Activated CD4-positive, alpha-beta T cell treated with anti-CD3 and anti-CD28 coated beads for 1 hour (primary cell): ENCODE data around the gene ANKRD23.
A peak's percentile ranks its signal among the peaks of the same experiment; 100 is the strongest.
"Not testable (repeated sequence)": the region's sequence is repeated elsewhere in the genome, so short reads cannot be mapped to it uniquely, and the experiment has no call there.

ENCODE experiments used
- DNase-seq: peaks from one replicate; pipeline ENCODE4 v3.0.0-alpha.2; 2020

Gene ANKRD23

DNA sequence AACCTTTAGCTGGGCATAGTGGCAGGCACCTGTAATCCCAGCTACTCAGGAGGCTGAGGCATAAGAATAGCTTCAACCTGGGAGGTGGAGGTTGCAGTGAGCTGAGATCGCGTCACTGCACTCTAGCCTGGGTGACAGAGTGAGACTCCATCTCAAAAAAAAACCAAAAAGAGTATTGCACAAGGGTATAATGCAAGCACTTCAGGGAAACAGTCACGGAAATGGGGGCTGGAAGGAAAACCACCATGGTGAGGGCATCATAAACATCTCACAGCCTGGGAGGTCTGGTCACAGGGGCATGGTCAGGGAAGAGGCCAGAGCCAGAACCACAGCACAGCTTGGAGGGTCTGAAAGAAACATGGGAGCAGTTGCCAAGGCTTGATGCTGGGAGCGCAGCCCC lies 19.2 kb upstream of the ANKRD23 start:
- not testable (repeated sequence) for DNase-seq

DNA sequence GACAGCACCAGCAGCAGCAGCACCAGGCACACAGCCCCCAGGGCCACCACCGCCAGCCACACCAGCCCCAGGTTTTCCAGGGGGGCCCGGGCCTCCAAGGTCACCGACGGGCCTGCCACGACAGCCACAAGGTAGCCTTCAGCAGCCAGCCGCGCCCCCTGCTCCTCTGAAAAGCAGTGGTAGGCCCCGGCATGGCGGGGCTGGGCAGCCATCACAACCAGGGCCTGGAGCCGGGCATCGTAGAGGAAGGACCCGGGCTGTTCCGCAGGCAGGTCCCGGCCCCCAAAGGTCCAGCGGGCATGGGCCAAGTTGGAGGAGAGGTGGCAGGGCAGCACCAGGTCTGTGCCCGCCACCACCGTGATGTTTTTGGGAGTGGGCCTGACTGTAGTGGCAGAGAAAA lies 17.3 kb upstream of the ANKRD23 start:
- DNase-seq = no peak

DNA sequence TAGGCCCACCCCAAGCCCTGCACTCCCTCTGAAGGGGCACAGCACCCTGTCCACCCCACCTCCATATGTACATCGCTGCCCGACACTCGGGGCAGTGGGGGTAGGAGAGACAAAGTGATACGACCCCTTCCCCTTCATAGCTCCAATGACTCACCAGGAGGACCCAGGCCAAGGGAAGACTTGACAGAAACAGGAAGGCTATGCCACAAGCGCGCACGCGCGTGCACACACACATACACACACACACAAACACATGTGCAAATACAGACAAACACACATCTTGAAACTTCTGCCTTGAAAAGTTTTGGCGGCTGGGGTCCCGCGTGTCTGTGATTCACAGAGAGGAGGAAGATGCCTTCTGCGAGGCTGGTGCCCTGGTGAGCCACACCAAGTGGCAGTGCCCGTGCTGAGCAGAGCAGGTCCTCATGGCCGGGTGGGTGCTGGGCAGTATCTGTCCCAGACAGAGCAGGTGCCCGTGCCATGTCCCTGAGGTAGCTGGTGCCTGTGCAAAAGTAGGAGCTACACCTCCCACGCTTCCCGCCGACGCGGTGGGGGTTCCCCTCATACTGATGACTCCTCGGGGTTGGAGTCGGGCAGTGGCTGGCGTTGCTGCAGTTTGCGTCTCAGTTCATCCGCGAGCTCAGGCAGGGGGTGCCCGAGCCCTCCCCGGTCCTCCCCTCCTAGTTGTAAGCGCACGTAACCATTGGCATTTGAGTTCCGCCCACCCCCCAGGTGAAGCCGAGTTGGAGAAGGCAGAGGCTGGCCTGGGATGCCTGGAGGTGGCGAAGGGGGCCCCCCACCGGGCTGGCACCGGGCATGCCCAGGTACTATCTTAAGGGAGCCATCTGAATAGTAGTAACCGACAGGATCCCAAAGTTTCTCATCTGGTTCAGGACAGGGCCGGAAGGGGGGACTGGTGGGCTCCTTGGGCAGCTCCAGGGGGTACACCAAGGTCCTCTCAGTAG lies 16.5 kb upstream of the ANKRD23 start:
- no peak for DNase-seq

DNA sequence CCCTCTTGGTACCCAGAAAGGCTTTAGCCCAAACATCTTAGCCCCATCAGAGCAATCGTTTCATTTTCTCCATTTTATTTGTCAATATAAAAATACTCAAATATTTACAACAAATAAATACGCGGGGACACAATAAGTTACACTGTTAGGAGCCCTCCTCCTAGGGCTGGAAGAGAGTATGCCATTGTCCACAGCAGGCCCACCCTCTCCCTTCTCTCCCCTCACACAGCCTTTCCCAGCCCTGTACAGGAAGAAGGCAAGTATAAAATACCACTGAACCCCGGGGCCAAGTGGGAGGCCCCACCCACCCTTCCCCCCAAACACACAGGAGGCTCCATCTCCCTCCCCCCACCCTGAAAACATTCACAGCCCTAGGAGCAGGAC lies 15.9 kb upstream of the ANKRD23 start:
- no peak for DNase-seq

DNA sequence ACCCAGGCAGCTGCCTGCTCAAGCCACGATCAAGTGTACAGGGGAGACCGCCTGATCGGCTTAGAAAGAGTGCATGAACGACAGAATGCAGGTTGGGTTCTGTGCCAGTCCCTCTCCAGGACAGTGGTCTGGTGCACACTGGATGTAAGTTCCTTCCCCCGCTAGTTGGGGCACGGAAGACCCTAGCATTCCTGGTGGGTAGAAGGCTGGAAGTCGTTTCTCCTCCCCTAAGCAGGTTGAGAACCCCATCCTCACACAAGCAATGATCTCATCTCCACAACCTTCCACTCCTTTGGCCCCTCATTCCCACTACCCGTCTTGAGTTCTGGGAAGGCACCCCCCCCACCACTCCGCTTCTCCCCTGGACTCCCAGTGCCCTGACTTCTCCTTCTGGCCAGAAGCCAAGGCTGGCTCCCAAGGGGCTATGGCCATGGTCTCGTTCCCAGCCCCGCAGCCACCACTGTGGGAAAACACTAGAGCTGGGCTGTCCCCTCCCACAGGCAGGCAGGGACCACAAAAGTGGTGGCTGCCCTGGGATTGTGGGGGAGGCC lies 15.4 kb upstream of the ANKRD23 start:
- no peak for DNase-seq

DNA sequence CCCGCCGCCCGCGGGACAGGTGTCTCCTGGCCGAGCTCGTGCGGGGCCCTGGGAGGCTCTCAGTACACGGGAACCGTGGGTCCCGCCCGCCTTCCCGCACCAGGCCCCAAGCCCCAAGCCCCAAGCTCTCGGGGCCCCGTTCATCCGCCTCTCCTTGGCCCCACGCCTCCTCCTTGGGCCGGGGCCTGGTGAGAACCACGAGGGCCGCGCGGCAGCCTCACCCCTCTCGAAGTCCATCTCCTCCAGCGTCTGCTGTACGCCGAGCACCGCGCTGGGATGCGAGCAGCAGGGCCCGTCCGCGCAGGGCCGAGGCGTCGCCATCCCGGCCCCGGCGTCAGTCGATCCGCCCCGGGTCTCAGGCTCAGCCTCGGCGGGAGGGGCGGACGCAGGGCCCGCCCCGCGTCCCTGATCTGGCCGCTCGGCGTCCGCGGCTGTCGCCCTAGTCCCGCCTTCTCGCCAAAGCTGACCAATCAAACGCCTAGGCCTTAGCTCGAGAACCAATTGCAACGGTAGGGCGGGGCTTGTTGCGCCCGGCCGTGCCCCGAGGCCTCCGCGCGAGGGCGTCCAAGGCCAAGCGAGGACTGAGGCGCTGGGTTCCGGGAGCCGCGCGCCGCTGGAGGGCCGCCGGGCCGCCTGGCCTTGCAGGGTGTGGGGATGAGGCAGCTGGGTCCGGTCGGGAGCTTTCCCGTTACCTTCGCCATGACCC lies 14.0 kb upstream of the ANKRD23 start, which contains the start of gene ANKRD39:
Gene ANKRD39 (minus strand): TSS at position 350 of the 706 bp plus-strand sequence. CDS start 29 bp downstream, at position 321.
- DNase-seq = peak; percentile 96

DNA sequence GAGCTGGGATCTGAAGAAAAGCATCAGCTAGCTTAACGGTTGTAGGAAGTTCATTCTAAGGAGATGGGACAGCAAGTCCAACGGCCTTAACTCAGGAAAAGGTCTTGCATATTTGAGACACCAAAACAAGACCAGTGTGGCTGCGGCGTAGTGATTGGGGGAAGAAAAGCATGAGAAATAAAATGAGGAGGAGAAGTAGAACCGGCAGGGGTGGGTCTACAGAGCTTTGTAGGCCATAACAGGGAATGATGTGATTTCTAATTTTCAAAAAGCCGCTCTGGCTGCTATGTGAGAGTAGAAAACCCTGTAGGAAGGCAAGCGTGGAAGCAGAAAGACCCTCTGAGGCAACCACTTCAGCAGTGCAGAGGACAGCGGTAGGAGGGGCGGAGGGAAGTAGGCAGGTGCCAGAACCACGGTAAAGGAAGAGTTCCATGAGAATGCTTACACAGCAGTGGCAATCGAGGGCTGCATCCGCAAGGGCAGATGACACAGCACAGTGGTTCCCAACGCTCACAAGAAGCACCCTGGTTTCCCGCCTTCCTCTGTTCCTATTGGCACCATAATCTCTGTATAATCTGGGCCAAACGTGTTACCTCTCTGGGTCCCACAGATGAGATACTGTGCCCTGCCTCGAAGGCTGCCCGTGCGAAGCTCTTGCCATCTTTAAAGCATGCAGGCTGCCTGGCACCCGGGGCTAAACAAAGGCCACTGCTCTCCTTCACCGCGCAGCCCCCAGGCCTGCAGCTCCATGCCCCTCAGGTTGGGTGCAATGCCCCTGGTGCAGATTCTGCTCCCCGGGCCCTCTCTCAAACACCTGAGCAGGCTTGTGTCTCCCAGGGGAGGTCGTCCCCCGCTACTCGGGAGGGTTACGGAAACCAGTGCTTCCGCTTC lies 13.2 kb upstream of the ANKRD23 start:
- no peak for DNase-seq

DNA sequence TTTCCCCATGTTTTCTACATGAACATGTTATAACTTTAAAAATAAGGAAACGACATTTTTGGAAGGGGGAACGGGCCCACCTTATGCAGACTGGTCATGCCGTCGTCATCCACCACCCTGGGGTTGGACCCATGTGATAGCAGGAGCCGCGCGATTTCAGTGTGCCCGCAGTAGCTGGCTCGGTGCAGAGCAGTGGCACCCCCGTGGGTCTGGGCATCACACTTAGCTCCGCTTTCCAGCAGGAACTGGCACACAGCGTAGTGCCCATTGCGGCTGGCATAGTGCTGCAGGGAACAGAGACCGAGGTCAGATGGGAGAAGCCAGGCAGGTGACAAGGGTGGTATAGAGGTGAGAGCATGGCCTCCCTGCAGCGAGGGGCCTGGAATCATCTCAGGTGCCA lies 9.5 kb upstream of the ANKRD23 start:
- no peak for DNase-seq

DNA sequence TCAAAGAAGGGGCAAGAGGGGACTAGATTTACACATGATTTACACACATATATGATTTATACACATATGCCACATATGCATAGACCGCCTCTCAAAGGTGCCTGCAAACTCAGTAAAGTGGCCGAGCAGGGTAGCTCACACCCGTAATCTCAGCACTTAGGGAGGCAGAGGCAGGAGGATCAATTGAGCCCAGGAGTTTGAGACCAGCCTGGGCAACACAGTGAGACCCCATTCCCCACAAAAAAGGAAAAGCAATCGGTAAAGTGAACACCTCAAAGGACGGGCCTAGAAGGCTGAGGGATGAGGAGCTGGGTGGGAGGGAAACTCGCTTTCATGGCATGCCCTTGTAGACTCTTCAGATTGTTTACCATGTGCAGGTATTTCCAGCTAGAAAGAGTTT lies 8.8 kb upstream of the ANKRD23 start:
- DNase-seq = no peak

DNA sequence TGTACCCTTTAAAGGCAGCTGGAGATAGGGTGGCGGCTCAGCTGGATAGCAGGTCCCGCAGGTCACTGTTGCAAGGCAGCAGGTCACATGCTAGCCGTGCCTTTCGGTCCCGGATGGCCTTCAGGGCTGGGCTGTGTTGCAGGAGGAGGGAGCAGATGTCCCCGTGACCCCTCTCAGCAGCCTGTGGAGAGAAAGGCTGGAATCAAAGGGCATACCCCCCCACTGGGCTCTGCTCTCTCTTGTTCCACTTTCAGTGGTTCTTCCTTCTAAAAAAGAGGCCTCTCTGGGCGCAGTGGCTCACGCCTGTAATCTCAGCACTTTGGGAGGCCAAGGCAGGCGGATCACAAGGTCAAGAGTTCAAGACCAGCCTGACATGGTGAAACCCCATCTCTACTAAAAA lies 4.4 kb upstream of the ANKRD23 start:
- no peak for DNase-seq

DNA sequence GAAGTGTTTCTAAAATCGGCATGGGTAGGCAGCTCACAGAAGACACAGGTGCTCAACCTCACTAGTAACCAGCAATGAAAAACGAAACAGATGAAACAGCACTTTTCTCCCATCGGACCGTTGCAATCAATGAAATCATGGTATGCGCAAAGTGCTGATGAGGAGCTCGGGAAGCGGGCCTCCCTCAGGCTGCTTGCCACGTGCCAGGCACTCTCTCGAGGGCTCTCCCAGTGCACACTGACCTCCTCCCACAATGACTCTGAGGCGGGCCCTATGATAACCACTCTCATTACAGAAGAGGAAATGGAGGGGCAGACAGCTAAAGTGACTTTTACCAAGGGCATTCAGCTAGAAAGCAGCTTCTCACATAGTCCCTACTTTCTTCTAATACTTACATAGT lies 3.8 kb upstream of the ANKRD23 start:
- no peak for DNase-seq

DNA sequence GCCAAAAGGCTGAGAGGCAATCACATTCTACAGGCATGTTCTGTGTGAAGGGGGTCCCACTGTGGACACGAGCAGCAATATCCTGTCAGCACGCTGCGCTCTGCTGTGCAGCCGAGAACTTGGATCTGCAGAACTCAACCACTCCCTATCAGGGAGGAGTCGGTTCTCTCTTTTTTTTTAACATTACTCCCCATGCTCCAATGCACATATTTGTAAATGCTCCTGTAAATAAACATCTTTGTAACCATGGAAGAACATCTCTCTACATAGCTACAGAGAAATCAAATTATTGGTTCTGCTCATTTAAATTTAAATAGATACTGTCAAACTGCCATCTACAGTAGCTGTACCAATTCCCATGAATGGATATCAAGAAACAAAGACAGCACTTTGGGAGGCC lies 3.0 kb upstream of the ANKRD23 start:
- no peak for DNase-seq

DNA sequence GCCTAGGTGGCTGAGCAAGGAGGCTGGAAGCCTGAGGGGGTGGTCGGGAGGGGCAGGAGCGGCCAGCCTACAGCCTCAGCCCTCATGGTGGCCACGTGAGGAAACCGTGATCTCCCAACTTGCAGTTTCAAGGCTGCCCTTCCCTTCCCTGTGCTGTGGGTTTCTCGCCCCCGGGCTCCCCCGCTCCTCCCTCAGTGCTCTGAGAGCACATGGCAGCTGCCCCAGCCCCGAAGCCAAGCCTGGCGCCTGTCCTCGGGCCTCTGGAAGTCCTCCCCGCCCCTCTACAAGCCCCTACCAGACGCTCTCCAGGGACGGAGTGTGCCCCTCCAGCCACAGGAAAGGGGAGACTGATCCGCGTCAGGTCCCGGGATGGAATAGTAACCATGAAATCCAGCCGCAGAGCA lies 586 bp upstream of the ANKRD23 start:
- no peak for DNase-seq

DNA sequence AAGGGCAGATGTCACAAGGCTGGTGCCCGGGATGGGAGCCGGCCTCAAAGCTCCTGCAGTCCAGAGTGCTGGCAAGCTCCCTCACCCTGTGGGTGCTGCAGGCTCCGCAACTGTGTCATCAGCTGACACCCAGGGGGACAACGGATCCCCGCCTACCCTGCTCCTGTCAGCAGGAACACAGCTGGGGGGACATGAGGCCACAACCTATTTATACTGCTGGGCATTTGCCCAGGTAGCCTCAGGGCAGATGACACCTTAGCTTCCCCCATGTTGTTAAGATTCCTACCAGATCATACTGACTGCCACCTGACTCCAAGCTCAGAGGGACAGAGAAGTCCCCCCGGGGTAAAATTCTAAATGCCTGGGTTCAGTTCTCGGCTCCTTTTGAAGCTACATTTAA lies 1.2 kb downstream of the ANKRD23 start:
- no peak for DNase-seq

DNA sequence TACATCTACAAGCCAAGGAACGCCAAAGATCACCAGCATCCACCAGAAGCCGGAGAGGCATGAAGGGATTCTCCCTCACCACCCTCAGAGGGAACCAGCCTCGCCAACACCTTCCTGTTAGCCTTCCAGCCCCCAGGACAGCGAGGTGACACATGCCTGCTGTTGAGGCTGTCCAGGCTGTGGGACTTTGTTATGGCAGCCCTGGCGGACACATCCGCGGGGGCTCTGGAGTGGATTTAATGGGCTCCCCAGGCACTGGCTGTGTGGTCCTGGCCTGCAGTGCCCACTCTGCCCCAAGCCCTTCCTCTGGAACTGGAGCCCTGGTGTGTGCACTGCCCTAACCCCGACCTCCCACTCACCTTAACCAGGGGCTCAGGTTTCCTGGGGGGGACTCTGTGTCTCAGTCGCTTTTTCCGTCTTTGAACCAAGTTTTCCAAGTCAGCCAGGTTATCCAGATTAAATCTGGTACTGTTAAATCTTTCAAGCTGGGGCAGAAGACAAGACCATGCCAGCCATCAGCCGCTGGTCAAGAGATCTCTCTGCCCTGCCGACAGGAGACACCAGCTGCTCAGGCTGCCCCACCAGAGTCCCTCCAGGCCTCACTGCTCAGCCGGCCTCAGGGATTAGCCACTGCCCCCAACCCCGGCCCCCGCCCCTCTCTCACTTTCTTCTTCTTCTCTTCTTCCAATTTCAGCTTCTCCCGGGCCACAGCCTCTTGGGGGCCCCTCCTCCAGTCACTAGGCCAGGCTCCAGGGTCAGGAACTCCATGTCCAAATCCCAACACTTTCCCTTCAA lies 1.9 kb downstream of the ANKRD23 start:
- DNase-seq = no peak

DNA sequence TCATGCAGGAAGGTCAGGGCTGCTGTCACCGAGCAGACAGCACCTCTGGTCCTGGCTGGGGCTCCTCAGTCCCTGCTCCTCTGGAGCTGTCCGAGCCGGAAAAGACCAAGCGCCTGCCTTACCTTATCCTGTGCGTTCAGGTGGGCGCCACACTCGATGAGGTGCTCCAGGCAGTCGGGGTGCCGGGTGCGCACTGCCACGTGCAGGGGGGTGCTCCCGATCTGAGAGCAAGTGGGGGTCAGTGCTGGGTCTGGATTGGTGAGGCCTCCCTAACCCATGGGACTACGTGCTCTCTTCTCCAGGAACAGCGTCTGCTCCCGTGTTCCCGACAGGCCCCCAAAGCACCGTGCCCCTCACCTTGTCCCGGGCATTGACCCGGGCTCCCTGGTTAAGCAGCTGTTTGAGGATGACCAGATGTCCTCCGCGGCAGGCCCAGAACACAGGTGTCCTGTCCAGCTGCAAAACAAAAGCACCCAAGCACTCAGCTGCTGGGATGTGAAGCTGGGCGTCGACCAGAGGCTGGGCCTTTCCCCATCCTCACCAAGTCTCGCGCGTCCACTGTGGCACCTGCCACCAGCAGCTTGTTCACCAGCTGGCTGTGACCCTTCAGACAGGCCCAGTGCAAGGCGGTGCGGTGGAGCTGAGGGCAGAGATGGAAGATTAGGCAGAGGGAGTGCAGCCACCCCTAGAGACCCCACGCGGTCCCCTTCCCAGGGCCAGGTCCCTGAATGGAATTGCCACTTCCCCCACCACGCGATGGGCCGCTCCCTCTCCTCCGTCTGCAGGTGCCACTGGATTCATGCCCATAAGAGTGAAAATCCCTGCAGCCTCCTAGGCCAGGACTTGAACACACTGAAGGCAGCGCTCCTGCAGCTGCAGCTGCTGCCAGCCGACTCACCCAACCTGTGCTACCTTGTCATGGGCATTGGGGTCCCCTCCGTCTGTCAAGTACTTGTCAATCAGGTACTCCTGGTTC lies 3.7 kb downstream of the ANKRD23 start:
- no peak for DNase-seq

DNA sequence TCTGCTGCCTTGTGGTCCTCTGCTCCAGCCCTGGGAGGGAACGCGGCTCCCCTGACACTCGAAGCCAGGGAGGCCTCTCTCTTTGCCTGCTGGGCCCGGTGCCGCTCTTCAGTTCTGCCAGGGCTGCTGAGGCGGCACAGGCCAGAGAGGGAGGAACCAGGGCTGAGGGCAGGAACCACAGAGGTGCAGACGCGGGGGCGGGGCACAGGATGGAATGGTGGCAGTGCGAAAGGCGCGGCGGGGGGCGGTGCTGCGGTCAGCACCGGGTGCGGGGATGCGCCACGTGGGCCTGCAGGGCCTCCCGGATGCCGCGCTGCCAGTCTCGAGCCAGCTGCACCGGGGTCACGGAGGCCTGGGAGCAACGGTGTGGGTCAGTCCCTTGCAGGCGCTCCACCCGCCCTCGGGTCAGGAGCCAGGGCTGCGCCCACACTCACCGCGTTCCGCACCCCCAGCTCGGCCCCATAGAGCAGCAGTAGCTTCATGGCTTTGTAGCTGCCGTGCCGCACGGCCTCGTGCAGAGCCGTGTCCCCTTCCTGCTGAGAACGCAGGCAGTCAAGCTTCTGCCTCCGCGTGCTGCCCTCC lies 4.4 kb downstream of the ANKRD23 start:
- DNase-seq = peak; percentile 68

DNA sequence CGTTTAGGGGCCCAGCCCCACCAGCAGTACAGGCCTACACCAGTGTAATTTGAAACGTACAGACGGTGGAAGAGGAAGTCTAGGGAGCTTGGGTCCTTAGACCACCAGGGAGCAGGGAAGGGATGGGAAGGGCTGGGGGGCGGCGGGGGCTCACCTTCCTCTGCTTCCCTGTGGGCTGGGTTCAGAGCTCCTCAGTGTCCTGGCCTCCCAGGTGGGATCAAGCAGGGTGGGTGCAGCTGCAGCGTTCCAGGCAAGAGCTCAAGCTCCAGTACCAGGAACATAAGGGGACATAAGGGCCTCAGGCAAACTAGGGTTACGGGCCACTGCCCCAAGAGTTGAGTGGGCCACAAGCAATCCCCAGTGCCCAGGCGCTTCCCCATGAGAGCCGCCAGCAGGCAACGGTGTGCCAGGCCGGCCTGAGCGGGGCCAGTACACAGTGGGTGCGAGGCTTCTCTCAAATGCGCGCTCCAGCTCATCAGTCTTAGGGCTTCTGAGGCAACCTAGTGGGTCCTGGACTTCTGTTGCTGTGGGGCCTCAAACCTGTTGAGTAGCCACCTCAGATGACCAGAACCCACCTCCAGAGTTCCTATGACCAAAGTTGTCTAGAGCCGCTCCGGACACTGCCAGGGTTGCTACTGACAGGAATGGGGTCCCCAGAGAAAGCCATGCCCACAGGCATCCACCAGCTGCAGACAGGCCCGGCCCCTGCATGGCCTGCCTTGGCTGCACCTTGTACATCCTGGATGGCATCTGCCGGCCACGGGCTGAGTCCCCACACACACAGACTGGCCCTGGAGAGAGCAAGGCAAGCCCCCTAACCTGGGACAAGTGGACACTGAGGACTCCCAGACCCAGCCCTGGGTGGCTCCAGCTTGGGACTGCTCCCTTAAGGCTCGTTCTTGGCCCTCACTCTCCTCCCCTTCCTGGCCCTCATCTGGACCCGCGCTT lies 5.2 kb downstream of the ANKRD23 start:
- no peak for DNase-seq

DNA sequence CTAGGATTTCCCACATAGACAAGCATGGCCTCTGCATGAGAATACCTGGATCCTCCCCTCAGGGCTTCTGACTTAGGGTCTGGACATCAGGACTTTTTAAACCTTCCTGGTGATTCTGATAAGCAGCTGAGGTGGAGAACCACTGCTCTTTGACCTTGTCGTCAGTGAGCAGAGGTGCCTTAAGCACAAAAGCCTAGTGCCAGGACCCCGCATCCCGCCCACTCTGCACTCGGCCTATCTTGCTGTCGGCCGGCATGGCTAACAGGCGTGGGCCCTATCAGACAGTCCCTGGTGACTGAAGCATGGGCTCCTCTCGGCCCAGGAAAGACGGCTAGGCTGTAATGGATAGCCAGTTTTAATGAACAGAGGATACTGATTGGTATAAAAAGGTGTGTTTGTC lies 6.2 kb downstream of the ANKRD23 start:
- no peak for DNase-seq
